GM18498 (cell line): ENCODE results near the gene AMIGO2.
"Not testable (repeated sequence)": the region's sequence is repeated elsewhere in the genome, so short reads cannot be mapped to it uniquely, and the experiment has no call there.

Experiments used
- ATAC-seq: cut with Tn5 transposase; IDR thresholded peaks from one replicate; pipeline ENCODE4 v1.9.1; 2021; ENCODE audit warnings: mild to moderate bottlenecking, moderate library complexity; ENCODE audit not compliant: unreplicated experiment

Gene AMIGO2

GRCh38 chr12:47075192-47076084 is 4.3 kb downstream of the AMIGO2 start:
- ATAC-seq, result no peak

DNA sequence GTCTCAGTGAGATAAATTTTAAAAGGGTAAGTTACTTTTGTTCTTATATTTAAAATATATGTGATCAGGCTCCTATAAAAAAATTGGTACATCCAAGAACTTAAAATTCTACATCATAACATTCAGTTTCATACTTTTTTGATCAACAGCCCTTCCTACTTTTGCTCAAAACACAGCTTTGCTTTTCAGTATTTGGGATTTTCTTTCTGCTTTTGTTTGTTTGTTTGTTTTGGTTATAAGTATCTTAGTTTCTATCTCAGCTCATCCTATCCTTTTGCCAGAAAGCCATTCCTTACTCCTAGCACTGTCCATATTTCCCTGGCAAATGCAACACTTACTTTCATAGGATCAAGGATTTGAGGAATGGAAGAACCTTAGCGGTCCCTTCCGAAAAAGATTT is 5.0 kb downstream of the AMIGO2 start:
- ATAC-seq, result no peak

DNA sequence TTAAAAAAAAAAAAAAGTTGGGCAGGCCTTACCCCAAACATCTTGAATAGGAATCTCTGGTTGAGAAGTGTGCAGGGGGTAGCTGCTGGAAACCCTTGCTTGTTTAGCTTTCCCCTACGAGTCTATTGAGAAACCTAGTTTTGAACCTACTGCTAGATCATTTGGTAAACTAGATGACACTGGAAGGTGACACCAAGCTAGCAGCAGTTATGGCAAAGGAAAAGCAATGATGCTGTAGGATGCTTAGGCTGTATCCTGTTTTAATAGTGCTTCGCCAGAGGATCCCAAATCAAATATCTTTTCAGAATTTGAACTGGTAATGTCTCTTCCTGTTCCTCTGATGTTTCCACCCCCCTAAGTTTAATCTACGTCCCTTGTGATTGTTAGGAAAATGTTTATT is 5.8 kb downstream of the AMIGO2 start:
- no peak for ATAC-seq

- no peak for ATAC-seq
Observed at GRCh38 chr12:47071241-47071852, 8.4 kb downstream of the AMIGO2 start.

DNA sequence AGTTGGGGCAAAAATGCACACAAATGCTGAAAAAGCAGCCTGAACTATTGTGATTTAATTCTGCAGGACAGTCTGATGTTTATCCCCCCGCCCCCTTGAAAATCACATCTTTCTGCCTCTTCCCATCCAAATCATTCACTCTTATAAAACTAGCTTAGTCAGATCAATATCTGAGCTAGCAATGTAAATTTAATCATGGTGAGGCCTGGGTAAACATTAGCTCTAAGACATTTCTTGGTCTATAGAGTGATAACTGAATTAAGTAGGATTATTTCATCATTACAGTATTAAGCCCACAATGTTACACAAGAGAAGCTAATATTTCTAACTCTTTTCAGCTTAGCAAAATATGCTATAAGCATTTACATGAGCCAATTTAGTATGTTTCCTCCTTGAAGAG is 9.4 kb downstream of the AMIGO2 start:
- ATAC-seq, result no peak

DNA sequence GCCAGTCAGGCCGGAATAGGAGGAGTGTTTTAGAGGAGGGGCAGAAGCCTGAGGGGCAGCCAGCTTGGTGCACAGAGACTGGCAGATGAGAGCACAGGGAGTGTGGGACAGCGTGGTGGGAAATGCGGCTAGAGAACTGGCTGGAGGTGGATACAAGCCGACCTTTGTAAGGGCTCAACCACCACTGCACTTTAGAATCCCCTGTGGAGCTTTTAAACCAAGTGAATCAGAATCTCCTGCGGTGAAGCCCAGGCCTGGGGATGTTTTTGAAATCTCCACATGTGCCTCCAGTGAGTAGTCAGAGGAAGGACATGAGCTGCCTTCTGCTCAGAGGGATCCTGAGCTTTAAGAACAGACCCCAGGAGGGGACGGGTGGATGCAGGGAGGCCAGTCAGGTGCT is 11.2 kb downstream of the AMIGO2 start:
- ATAC-seq, result no peak

DNA sequence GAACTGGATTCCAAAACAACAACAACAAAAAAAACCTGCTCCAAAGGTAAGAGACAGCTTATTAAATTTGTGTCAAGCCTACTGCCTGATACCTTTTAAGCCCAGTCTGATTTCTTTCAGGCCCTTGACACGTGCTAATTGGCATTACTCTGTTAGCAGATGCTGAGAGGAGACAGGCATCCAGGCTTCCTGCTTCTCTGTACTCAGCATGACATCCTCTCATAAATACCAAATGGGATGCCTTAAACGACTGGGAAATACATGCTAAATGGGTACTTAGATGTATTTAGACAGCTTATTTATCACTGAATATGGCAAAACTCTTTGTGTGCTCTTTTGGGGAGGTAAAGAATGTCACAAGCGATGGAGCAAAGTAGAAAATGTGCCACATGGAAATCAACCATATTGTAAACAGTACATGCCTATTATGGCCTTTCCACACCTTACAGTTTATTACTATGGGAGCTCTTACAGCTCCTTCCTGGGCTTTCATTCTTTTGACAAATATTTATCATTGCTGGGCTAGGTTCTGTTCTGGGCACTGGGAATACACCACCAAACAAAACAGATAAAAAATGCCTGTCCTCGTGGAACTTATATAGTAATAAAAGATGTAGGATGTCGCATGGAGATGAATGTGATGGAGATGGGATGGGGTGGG is 11.9 kb downstream of the AMIGO2 start:
- ATAC-seq, result no peak

DNA sequence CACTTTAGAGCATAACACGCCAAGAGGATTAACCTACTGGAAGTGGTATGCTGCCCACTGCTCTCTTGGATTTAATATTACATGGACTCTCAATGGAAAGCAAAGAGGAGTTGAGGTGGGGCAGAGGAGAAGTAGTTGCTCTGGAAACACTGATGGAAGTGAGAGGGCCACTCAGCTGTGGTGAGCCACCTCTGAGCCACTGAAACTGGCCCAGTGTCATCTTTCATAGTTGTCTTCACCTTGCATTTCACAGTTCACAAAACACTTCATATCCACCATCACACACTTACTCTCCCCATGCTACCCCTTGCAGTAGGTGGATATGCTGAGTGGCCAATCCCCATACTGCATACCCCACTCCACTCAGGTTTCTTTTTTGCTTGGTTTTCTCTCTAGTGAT is 12.6 kb downstream of the AMIGO2 start:
- ATAC-seq, result no peak

- no peak for ATAC-seq
Observed at GRCh38 chr12:47066278-47067025, 13.3 kb downstream of the AMIGO2 start.

- ATAC-seq, result no peak
Observed at GRCh38 chr12:47065546-47065945, 14.2 kb downstream of the AMIGO2 start.

- ATAC-seq, result not testable (repeated sequence)
Observed at GRCh38 chr12:47058640-47059039, 21.1 kb downstream of the AMIGO2 start.

GRCh38 chr12:47056944-47057343 is 22.8 kb downstream of the AMIGO2 start:
- ATAC-seq, result not testable (repeated sequence)

DNA sequence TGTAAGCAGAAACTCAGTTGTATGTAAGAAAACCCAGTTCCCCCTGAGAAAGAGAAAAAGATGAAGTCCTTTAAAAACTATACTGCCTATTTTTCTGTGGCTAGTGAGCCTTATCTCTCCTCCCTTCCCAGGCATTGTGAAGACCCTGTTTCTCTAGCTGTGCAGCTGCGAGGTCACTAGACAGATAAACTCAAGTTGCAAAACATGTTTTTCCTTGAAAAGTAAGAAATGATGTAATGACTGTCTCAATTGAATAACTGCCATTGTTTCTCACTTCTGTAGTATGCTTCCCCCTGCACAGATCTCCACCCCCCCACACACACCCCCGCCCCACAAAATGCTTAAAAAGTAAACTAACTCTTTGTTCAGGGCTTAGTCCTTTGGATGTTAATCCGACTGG is 23.9 kb downstream of the AMIGO2 start:
- ATAC-seq, result not testable (repeated sequence)

DNA sequence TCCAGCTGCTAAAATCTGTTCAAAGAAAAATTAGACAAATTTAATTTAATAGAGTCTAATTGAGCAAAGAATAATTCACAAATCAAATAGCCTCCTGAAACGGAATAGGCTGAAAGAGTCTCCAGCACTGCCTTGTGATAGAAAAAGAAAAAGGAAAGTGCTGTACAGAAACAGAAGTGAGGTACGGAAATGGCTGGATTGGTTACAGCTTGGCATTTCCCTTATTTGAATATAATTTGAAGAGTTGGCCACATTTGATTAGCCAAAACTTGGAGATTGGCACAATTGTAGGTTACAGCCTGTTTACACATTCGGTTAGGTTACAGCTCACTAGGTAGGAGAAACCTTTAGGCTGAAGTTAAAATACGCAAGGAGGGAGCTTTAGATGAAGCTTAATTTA is 25.1 kb downstream of the AMIGO2 start:
- ATAC-seq, result no peak

- no peak for ATAC-seq
Observed at GRCh38 chr12:47053961-47054360, 25.8 kb downstream of the AMIGO2 start.

DNA sequence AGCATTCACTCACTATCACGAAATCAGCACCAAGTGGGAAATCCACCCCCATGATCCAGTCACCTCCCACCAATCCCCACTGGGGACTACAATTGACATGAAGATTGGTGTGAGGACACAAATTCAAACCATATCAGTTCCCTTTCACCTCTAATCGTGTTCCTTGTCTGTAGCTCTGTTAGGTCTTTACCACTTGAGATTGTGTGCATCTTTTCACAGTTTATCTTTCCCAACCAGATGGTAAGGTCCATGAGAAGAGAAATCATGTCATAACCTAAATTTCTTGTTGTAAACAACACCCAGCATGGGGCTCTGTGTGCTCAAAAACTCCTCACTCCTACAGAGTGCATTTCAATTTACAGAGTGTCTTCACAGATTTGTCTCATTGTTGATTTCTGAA is 27.5 kb downstream of the AMIGO2 start:
- no peak for ATAC-seq

DNA sequence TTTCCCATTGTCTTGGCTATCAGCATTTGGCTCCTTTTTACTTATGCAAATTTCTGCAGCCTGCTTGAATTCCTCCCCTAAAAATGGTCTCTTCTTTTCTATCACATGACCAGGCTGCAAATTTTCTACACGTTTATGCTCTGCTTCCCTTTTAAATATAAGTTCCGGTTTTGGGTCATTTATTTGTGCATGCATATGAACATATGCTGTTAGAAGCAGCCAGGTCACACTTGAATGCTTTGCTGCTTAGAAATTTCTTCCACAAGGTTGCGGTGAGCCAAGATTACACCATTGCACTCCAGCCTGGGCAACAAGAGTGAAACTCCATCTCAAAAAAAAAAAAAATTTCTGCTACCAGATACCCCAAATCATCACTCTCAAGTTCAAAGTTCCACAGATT is 28.5 kb downstream of the AMIGO2 start:
- ATAC-seq, result not testable (repeated sequence)

GRCh38 chr12:47048541-47048940 is 31.2 kb downstream of the AMIGO2 start:
- no peak for ATAC-seq

- ATAC-seq, result no peak
Observed at GRCh38 chr12:47041327-47041726, 38.4 kb downstream of the AMIGO2 start.

DNA sequence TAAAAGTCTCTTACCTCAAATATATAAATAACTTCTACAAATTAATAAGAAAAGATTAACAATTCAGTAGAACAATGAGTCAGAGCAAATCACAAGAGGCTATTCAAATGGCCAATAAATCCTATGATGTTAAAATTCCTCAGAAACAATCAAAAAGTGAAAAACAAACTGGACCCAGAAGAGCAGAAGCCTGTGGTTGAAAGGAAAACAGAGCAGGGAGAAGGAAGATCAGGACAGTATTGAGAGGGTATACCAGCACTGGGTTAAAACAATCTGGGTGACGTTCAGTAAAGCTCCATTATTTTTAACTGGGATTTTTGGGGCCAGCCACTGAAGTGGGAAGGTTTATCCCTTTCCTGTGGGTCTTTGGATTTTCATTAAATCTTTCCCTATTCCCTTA is 40.0 kb downstream of the AMIGO2 start:
- no peak for ATAC-seq

DNA sequence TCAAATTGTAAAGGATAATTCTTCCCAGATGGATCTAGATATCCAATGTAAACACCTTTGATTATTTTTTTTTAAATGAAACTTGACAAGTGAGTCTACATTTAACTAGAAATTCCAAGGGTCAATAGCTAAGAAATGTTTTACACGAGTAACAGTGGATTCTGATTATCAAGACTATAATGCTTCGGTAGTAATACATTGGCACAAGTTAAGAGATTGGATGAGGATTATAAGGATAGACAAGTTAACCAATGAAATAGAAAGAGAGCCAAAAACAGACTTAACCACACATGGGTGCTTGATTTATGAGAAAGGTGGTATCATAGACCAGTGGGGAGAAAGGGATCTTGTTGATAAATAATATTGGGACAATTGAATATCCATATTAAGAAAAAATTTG is 40.7 kb downstream of the AMIGO2 start:
- no peak for ATAC-seq
